ENCODE data around the gene RNF217. TPM values are rescaled to one million over a fixed set of nuclear protein-coding genes. Genes with fewer than 3 reads are reported as not detected.

RNF217 gene
- total RNA-seq, 1 experiment from 2014 or later = 42.3 TPM

DNA sequence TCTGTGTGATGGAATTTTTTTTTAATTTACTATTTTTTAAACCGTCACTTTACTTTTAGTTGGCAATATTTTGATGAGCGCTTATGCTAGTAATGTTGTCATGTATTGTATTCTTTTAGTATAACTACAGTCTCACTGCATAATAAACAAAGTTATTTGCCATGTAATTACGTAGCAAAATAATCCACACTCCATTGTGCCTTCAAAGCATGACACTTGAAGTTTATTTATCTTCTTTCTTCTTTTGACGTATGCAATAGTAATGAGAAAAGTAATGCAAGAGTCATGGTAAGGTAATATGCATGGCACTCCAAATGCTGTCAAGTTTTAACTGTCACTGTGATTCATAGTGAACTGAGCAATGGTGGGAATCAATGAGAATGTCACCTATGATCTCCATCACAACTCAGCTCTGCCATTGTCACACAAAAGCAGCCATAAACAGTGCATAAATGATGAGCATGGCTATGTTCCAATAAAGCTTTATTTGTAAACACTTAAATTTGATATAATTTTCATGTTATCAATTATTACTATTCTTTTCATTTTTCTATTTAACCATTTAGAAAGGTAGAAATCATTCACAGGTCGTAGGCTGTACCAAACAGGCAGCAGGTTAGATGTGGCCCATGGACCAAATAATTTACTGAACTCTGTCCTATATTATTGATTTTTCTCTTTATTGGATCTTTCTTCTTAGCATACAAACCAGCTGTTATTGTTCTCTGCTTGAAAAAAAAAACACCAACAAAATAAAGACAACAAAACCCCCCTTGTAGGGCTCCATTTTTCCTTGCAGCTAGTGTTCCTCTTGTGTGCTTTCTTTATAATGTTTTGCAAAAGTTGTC lies 27.1 kb downstream of the RNF217 start:
- Histone ChIP-seq H3F3A (ENCODE audit: insufficient read depth, low read depth) (peaks cover 10% of the 10 kb centered on the region; the same call in 1 of the 2 replicates), H3K4me3 (no peak overlapping the region), H3K9me2 (ENCODE audit: insufficient read depth) (no peaks in the 10 kb centered on the region), H3K27me3 (ENCODE audit: insufficient read depth, low read depth) (no peaks in the 10 kb centered on the region), H4K20me1 (ENCODE audit: insufficient read depth) (no peaks in the 10 kb centered on the region), H3K27ac (no peak overlapping the region), H3K4me2 (no peak overlapping the region), H3K9me3 (ENCODE audit: insufficient read depth, low read depth) (peaks cover 7% of the 10 kb centered on the region), H3K79me2 (ENCODE audit: low read depth) (peaks cover 71% of the 10 kb centered on the region), H3K4me1 (replicated peaks; ENCODE audit: insufficient read depth) (peaks cover 22% of the 10 kb centered on the region), H2AFZ (no peak overlapping the region), H3K36me3 (ENCODE audit: low read depth) (peaks cover 11% of the 10 kb centered on the region; the same call in 1 of the 2 replicates)
- ChIA-PET POLR2A (ENCODE audit: unreplicated experiment) (no interaction called here), CTCF (no interaction called here)
- BruUV-seq (replicated peaks) = no TSS peak
- no peak for DNase-seq
- TF ChIP-seq, protein P1, sequence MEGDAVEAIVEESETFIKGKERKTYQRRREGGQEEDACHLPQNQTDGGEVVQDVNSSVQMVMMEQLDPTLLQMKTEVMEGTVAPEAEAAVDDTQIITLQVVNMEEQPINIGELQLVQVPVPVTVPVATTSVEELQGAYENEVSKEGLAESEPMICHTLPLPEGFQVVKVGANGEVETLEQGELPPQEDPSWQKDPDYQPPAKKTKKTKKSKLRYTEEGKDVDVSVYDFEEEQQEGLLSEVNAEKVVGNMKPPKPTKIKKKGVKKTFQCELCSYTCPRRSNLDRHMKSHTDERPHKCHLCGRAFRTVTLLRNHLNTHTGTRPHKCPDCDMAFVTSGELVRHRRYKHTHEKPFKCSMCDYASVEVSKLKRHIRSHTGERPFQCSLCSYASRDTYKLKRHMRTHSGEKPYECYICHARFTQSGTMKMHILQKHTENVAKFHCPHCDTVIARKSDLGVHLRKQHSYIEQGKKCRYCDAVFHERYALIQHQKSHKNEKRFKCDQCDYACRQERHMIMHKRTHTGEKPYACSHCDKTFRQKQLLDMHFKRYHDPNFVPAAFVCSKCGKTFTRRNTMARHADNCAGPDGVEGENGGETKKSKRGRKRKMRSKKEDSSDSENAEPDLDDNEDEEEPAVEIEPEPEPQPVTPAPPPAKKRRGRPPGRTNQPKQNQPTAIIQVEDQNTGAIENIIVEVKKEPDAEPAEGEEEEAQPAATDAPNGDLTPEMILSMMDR (conservative IDR thresholded peaks at IDR 0.05) = no peak
- TF ChIP-seq EZH2 (IDR thresholded peaks at IDR 0.05; ENCODE audit: low read depth) = no peak
- intact Hi-C loops (cut with micrococcal nuclease; ENCODE audit: unreplicated experiment) = no loop called here

DNA sequence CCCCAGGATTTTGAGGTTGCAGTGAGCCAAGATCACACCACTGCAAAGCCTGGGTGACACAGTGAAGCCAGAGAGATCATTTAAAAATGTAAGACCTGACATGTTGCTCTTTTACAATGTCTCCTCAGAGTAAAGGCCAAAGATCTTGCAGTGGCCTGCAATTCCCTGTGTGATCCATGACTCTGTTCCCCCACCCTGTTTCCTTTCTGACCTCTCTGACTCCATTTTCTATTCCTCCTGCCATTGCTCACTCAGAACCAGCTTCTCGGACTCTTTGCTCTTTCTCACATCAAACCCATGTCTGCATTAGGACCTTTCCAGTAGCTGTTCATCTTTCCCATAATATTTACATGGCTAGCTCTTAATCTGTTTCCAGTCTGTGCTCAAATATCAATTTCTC lies 28.8 kb downstream of the RNF217 start:
- TF ChIP-seq EZH2 (IDR thresholded peaks at IDR 0.05; ENCODE audit: low read depth) = no peak
- TF ChIP-seq, protein P1 (conservative IDR thresholded peaks at IDR 0.05) = no peak
- Histone ChIP-seq H3K79me2 (ENCODE audit: low read depth) (peaks cover 65% of the 10 kb centered on the region), H3F3A (ENCODE audit: insufficient read depth, low read depth) (no peaks in the 10 kb centered on the region), H3K4me1 (replicated peaks; ENCODE audit: insufficient read depth) (peaks cover 7% of the 10 kb centered on the region; the same call in 1 of the 2 replicates), H2AFZ (no peak overlapping the region), H3K27me3 (ENCODE audit: insufficient read depth, low read depth) (no peaks in the 10 kb centered on the region), H4K20me1 (ENCODE audit: insufficient read depth) (no peaks in the 10 kb centered on the region), H3K36me3 (ENCODE audit: low read depth) (peaks cover 12% of the 10 kb centered on the region; the same call in 1 of the 2 replicates), H3K9me2 (ENCODE audit: insufficient read depth) (no peaks in the 10 kb centered on the region; the same call in 1 of the 2 replicates), H3K4me2 (no peak overlapping the region), H3K27ac (no peak overlapping the region), H3K9me3 (ENCODE audit: insufficient read depth, low read depth) (no peaks in the 10 kb centered on the region; the same call in 1 of the 2 replicates), H3K4me3 (no peak overlapping the region)
- ChIA-PET CTCF (no interaction called here), POLR2A (ENCODE audit: unreplicated experiment) (interaction anchor here (0.6 kb wide), 1 partner anchor 114 kb away, joined by 10 read pairs; no protein-coding TSS in a partner anchor)
- no peak for DNase-seq
- intact Hi-C loops (cut with micrococcal nuclease; ENCODE audit: unreplicated experiment) = no loop called here
- no TSS peak for BruUV-seq (replicated peaks)

DNA sequence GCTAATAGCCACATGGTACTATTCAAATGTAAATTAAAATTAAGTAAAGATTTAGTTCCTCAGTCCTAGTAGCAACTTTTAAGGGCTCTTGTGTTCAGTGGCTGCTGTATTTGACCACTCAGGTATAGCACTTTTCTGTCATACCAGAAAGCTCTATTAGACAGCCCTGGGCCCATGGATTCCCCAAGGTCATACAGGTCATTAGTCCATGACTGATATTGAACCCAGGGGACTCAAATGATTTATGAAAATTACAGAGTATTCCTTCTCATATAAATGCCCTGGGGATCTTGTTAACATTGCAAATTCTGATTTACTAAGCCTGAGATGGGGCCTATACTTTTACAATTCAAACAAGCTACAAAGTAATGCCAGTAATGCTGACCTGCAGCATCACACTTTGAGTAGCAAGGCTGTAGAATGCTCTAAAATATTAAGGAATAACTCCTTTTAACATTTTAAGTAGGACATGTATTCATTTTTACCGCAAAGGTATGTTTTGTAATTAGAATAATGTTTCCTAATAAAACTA lies 29.6 kb downstream of the RNF217 start:
- Histone ChIP-seq H3K9me3 (ENCODE audit: insufficient read depth, low read depth) (no peaks in the 10 kb centered on the region; the same call in 1 of the 2 replicates), H3K4me1 (replicated peaks; ENCODE audit: insufficient read depth) (peaks cover 10% of the 10 kb centered on the region; the same call in 1 of the 2 replicates), H3K79me2 (ENCODE audit: low read depth) (peaks cover 59% of the 10 kb centered on the region), H3K27ac (no peak overlapping the region), H3K9me2 (ENCODE audit: insufficient read depth) (no peaks in the 10 kb centered on the region; the same call in 1 of the 2 replicates), H3K4me3 (no peak overlapping the region), H3K4me2 (no peak overlapping the region), H2AFZ (no peak overlapping the region), H3K27me3 (ENCODE audit: insufficient read depth, low read depth) (no peaks in the 10 kb centered on the region), H3F3A (ENCODE audit: insufficient read depth, low read depth) (no peaks in the 10 kb centered on the region), H3K36me3 (ENCODE audit: low read depth) (peaks cover 17% of the 10 kb centered on the region; the same call in 1 of the 2 replicates), H4K20me1 (ENCODE audit: insufficient read depth) (no peaks in the 10 kb centered on the region)
- ChIA-PET POLR2A (ENCODE audit: unreplicated experiment) (no interaction called here), CTCF (no interaction called here)
- BruUV-seq (replicated peaks) = no TSS peak
- no peak for DNase-seq
- TF ChIP-seq, protein P1 (conservative IDR thresholded peaks at IDR 0.05) = no peak
- no peak for TF ChIP-seq EZH2 (IDR thresholded peaks at IDR 0.05; ENCODE audit: low read depth)
- intact Hi-C loops (cut with micrococcal nuclease; ENCODE audit: unreplicated experiment) = no loop called here

All from PC-9 (cell line).